ENCODE measurements around the gene MTA1. TPM values are rescaled to one million over a fixed set of nuclear protein-coding genes. Genes with fewer than 3 reads are reported as not detected.

Gene MTA1
- total and polyA plus RNA-seq, 10 of the 15 experiments (the other 5 are each of a cell fraction or from before 2014, with no cell fraction given): 0.14 to 162 (median 30.6) TPM

- H3K9ac ChIP-seq (ENCODE audit: control insufficient read depth, insufficient read depth, low read length): no peak overlapping the region
- in situ Hi-C loops (cut with MboI) (no loop called here), intact Hi-C loops (cut with micrococcal nuclease; ENCODE audit: unreplicated experiment) (loop anchor here (10.0 kb wide), 1 partner anchor 415 kb away; the partner anchor contains the start of gene GPR132)
- H3K36me3 ChIP-seq (ENCODE audit: control insufficient read depth in 2 of 2, insufficient read depth in 2 of 2, low read length in 1 of 2): no peaks in the 10 kb centered on the region
- no peak overlapping the region for H3K27ac ChIP-seq (ENCODE audit: control insufficient read depth, insufficient read depth)
- H4K20me1 ChIP-seq (ENCODE audit: control insufficient read depth, insufficient read depth): no peaks in the 10 kb centered on the region
- peaks cover 17% of the 10 kb centered on the region for H3K4me1 ChIP-seq (ENCODE audit: control insufficient read depth, insufficient read depth, low read length)
- ATAC-seq (no peak), DNase-seq (ENCODE audit: low read depth, low spot score) (no peak), FAIRE-seq (no peak)
- H3K9me3 ChIP-seq (replicated peaks; ENCODE audit: control insufficient read depth, insufficient read depth, low read length): no peaks in the 10 kb centered on the region; the same call in 2 of the 3 replicates
- no peaks in the 10 kb centered on the region for H3K79me2 ChIP-seq (ENCODE audit: control insufficient read depth, insufficient read depth, low read length)
- peaks cover 4 to 9% of the 10 kb centered on the region in 2 experiments; a peak in 3 of 4 replicates for H3K27me3 ChIP-seq (replicated peaks in 1 of 2; ENCODE audit: control insufficient read depth in 2 of 2, insufficient read depth in 2 of 2, low read length in 1 of 2)
- no peak for TF ChIP-seq GABPA (IDR thresholded peaks at IDR 0.05; ENCODE audit: low read depth)
- no peak for TF ChIP-seq ASH2L (IDR thresholded peaks at IDR 0.05; ENCODE audit: borderline replicate concordance, low read depth)
- TF ChIP-seq, protein P1, sequence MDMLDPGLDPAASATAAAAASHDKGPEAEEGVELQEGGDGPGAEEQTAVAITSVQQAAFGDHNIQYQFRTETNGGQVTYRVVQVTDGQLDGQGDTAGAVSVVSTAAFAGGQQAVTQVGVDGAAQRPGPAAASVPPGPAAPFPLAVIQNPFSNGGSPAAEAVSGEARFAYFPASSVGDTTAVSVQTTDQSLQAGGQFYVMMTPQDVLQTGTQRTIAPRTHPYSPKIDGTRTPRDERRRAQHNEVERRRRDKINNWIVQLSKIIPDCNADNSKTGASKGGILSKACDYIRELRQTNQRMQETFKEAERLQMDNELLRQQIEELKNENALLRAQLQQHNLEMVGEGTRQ (IDR thresholded peaks at IDR 0.05; ENCODE audit: borderline replicate concordance, low read depth, low read length): no peak
- no peak for TF ChIP-seq LARP7 (IDR thresholded peaks at IDR 0.05)
- no peak for TF ChIP-seq HDAC6 (IDR thresholded peaks at IDR 0.05; ENCODE audit: unreplicated experiment)
- no peak for TF ChIP-seq FOS (IDR thresholded peaks at IDR 0.05; ENCODE audit: borderline replicate concordance, extremely low read depth, insufficient read length)
- TF ChIP-seq ZNF687 (IDR thresholded peaks at IDR 0.05): no peak
- no peak for TF ChIP-seq SREBF2 (IDR thresholded peaks at IDR 0.05; ENCODE audit: low read length)
- TF ChIP-seq RFX5 (IDR thresholded peaks at IDR 0.05; ENCODE audit: low read depth, low read length): no peak
- CTCF ChIA-PET: interaction anchor here (0.6 to 2.9 kb wide), 25 partner anchors 9 to 1365 kb away, joined by 3 to 103 read pairs (median 4); partner anchors contain the start of genes BRF1 and TEDC1
- no peak overlapping the region for H3K4me2 ChIP-seq (ENCODE audit: control insufficient read depth, insufficient read depth)
- 23% methylated on average over 10 of the region's 15 CpGs for WGBS (ENCODE audit: insufficient coverage, insufficient replicate concordance, low lambda C conversion rate, missing lambda C conversion rate)
- SMC1A ChIA-PET (ENCODE audit: uncharacterized antibody, unreplicated experiment): interaction anchor here (1.0 to 2.4 kb wide), 4 partner anchors 10 to 109 kb away, joined by 3 to 39 read pairs (median 5); partner anchors contain the start of genes TEDC1 and TEX22
- POLR2A ChIA-PET: interaction anchor here (2.2 kb wide), 1 partner anchor 10 kb away, joined by 23 read pairs; no protein-coding TSS in a partner anchor
- BruUV-seq (replicated peaks): no TSS peak
- no peak overlapping the region for H2AFZ ChIP-seq (ENCODE audit: control insufficient read depth, low read depth, low read length)
- RAD21 ChIA-PET (ENCODE audit: unreplicated experiment): interaction anchor here (0.6 to 2.3 kb wide), 7 partner anchors 9 to 434 kb away, joined by 3 to 74 read pairs (median 5); no protein-coding TSS in a partner anchor
- no peak overlapping the region for H3K4me3 ChIP-seq
Observed at GRCh38 chr14:105480199-105480746, 60.6 kb downstream of the MTA1 start.
